ENCODE measurements around the gene SGCA. TPM values are rescaled to one million over a fixed set of nuclear protein-coding genes. Genes with fewer than 3 reads are reported as not detected.

Gene SGCA
- total and polyA plus RNA-seq, 2 of the 13 experiments (the other 11 are each of a cell fraction or from before 2014, with no cell fraction given): not detected

DNA sequence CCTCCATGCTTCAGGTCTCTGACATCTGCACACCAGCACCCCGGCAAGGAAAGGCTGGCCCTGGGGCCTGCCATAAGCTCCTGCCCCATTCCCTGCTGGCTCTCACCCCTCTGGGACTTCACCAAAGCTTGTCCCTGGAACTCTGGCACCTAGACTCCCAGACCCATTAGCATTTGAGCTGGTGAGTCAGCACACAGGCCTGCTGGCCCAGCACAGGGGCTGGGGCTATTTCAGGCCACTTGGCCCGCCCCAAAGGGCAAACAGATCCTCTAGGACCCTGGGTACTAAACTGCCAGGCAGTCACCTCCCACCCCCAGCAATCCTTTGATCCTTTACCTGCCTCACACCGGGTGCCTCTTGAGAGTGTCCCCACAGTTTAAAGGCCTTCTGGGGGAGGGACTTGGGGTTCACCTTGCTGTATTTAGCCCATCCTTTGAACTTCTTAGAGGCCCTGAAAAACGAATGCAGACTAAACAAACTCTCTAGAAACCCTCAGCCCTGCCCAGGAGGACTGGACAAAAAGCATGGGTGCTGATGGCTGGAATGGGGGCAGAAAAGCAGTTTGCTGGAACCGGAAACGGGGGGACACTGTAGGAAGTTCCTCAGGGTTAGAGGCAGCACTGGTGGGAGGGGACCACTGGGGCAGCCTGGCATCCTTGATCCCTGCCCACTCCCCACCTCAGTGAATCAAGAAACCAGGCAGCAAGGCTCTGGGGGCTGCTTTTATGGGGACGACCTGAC lies 32.6 kb upstream of the SGCA start (continued):
- TF ChIP-seq, protein P1, sequence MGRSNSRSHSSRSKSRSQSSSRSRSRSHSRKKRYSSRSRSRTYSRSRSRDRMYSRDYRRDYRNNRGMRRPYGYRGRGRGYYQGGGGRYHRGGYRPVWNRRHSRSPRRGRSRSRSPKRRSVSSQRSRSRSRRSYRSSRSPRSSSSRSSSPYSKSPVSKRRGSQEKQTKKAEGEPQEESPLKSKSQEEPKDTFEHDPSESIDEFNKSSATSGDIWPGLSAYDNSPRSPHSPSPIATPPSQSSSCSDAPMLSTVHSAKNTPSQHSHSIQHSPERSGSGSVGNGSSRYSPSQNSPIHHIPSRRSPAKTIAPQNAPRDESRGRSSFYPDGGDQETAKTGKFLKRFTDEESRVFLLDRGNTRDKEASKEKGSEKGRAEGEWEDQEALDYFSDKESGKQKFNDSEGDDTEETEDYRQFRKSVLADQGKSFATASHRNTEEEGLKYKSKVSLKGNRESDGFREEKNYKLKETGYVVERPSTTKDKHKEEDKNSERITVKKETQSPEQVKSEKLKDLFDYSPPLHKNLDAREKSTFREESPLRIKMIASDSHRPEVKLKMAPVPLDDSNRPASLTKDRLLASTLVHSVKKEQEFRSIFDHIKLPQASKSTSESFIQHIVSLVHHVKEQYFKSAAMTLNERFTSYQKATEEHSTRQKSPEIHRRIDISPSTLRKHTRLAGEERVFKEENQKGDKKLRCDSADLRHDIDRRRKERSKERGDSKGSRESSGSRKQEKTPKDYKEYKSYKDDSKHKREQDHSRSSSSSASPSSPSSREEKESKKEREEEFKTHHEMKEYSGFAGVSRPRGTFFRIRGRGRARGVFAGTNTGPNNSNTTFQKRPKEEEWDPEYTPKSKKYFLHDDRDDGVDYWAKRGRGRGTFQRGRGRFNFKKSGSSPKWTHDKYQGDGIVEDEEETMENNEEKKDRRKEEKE (IDR thresholded peaks at IDR 0.05): no peak
- TF ChIP-seq ZNF292 (CRISPR knock-in tag; IDR thresholded peaks at IDR 0.05; ENCODE audit: borderline replicate concordance, low read depth) (no peak), RELA (CRISPR knock-in tag; IDR thresholded peaks at IDR 0.05) (no peak), FOXJ3 (CRISPR knock-in tag; IDR thresholded peaks at IDR 0.05; ENCODE audit: borderline replicate concordance) (no peak), HOXA9 (CRISPR knock-in tag; IDR thresholded peaks at IDR 0.05; ENCODE audit: borderline replicate concordance) (no peak), NFYC (CRISPR knock-in tag; IDR thresholded peaks at IDR 0.05) (no peak), ZNF280B (CRISPR knock-in tag; IDR thresholded peaks at IDR 0.05; ENCODE audit: borderline replicate concordance) (no peak), FOXP1 (IDR thresholded peaks at IDR 0.05) (no peak), FOXP1 (CRISPR knock-in tag; IDR thresholded peaks at IDR 0.05) (no peak; the same call in 1 of the 2 replicates), ATF7-NPFF (CRISPR knock-in tag; IDR thresholded peaks at IDR 0.05; ENCODE audit: low read depth) (peak; percentile 58; the same call in 1 of the 2 replicates), DMAP1 (CRISPR knock-in tag; IDR thresholded peaks at IDR 0.05) (no peak), ZNF326 (CRISPR knock-in tag; IDR thresholded peaks at IDR 0.05; ENCODE audit: borderline replicate concordance) (no peak), FLYWCH1 (CRISPR knock-in tag; IDR thresholded peaks at IDR 0.05) (no peak), RXRA (CRISPR knock-in tag; IDR thresholded peaks at IDR 0.05) (peak; percentile 95), ZNF18 (CRISPR knock-in tag; IDR thresholded peaks at IDR 0.05; ENCODE audit: insufficient replicate concordance) (no peak), KDM3A (CRISPR knock-in tag; IDR thresholded peaks at IDR 0.05; ENCODE audit: low read depth) (no peak), ZNF446 (CRISPR knock-in tag; IDR thresholded peaks at IDR 0.05) (no peak), HNRNPUL1 (IDR thresholded peaks at IDR 0.05; ENCODE audit: low read depth, low read length) (no peak), DNMT1 (CRISPR knock-in tag; IDR thresholded peaks at IDR 0.05) (no peak), LCORL (IDR thresholded peaks at IDR 0.05) (no peak; the same call in 1 of the 2 replicates), LCORL (CRISPR knock-in tag; IDR thresholded peaks at IDR 0.05) (peak; percentile 92), ZBTB8A (CRISPR knock-in tag; IDR thresholded peaks at IDR 0.05; ENCODE audit: borderline replicate concordance, low read depth) (no peak), GMEB1 (CRISPR knock-in tag; IDR thresholded peaks at IDR 0.05; ENCODE audit: borderline replicate concordance) (no peak), TSC22D2 (CRISPR knock-in tag; IDR thresholded peaks at IDR 0.05; ENCODE audit: borderline replicate concordance) (no peak)
